ENCODE measurements around the gene LGALS9B. TPM values are rescaled to one million over a fixed set of nuclear protein-coding genes. Genes with fewer than 3 reads are reported as not detected.
"Not testable (repeated sequence)": the region's sequence is repeated elsewhere in the genome, so short reads cannot be mapped to it uniquely, and the experiment has no call there.

LGALS9B gene
- total and polyA plus RNA-seq, 2 of the 13 experiments (the other 11 are each of a cell fraction or from before 2014, with no cell fraction given): not detected

GRCh38 chr17:20512378-20512777 lies 45.0 kb upstream of the LGALS9B start:
- H3K36me3 ChIP-seq (replicated peaks in 1 of 2; ENCODE audit: control insufficient read depth in 1 of 2, insufficient read depth in 2 of 2, low read length in 2 of 2); ATAC-seq; FAIRE-seq; H3K4me1 ChIP-seq (ENCODE audit: insufficient read depth, low read length); DNase-seq (ENCODE audit: low spot score); in situ Hi-C loops (cut with HindIII; ENCODE audit: extremely low pct_ligation_motif_present, low pct_unique_long_range_greater_than_20kb); H3K9ac ChIP-seq (ENCODE audit: insufficient read depth, low read depth, low read length); H3K27ac ChIP-seq (ENCODE audit: extremely low read length, insufficient read depth, low read length); CTCF ChIA-PET (ENCODE audit: low intra/inter-chr PET ratio, low total read pairs); H3K4me2 ChIP-seq (ENCODE audit: low read depth, low read length); BruUV-seq (replicated peaks); H3K27me3 ChIP-seq (ENCODE audit: control insufficient read depth in 1 of 2, insufficient read depth in 2 of 2, low read length in 2 of 2); POLR2A ChIA-PET; H2AFZ ChIP-seq (ENCODE audit: low read length); H3K9me3 ChIP-seq (ENCODE audit: low read length); H3K4me3 ChIP-seq (replicated peaks in 1 of 3; ENCODE audit: insufficient read depth in 1 of 3, low read depth in 2 of 3, low read length in 3 of 3); H4K20me1 ChIP-seq (ENCODE audit: insufficient read depth, low read length); intact Hi-C loops (cut with micrococcal nuclease; ENCODE audit: unreplicated experiment); H3K79me2 ChIP-seq (ENCODE audit: insufficient read depth, low read length): not testable (repeated sequence)
- no CpG with 5 or more reads among the region's 18 CpGs for WGBS (ENCODE audit: low lambda C conversion rate)

- no CpG with 5 or more reads among the region's 8 CpGs for WGBS (ENCODE audit: low lambda C conversion rate)
- FAIRE-seq, POLR2A ChIA-PET: not testable (repeated sequence)
These were observed 44.4 kb upstream of the LGALS9B start for GRCh38 chr17:20511778-20512177.

DNA sequence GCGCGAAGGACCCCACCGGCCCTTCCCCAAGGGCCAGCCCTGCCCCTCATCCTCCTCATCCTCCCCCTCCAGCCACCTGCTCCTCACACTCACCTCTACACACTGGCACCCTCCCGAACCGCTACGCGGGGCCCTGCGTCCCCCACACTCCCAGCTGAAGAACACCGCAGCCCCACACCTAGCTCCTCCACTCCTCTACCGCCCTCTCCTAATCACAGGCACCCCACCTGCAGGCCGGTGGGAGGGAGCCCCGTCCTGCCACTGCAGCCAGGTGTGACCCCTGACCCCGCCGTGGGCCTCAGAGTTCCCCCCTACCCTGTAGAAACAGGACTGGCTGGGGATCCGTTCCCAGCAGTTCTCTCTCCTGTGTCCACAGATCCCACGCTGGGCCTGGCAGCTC lies 38.0 kb upstream of the LGALS9B start:
- H4K20me1 ChIP-seq (ENCODE audit: insufficient read depth, low read length); H3K36me3 ChIP-seq (replicated peaks in 1 of 2; ENCODE audit: control insufficient read depth in 1 of 2, insufficient read depth in 2 of 2, low read length in 2 of 2); DNase-seq (ENCODE audit: low spot score); POLR2A ChIA-PET; FAIRE-seq; H2AFZ ChIP-seq (ENCODE audit: low read length); H3K9ac ChIP-seq (ENCODE audit: insufficient read depth, low read depth, low read length); H3K4me1 ChIP-seq (ENCODE audit: insufficient read depth, low read length); CTCF ChIA-PET (ENCODE audit: low intra/inter-chr PET ratio, low total read pairs); ATAC-seq; H3K4me3 ChIP-seq (replicated peaks in 1 of 3; ENCODE audit: insufficient read depth in 1 of 3, low read depth in 2 of 3, low read length in 3 of 3); H3K27me3 ChIP-seq (ENCODE audit: control insufficient read depth in 1 of 2, insufficient read depth in 2 of 2, low read length in 2 of 2); H3K9me3 ChIP-seq (ENCODE audit: low read length); H3K4me2 ChIP-seq (ENCODE audit: low read depth, low read length); H3K79me2 ChIP-seq (ENCODE audit: insufficient read depth, low read length); intact Hi-C loops (cut with micrococcal nuclease; ENCODE audit: unreplicated experiment); in situ Hi-C loops (cut with HindIII; ENCODE audit: extremely low pct_ligation_motif_present, low pct_unique_long_range_greater_than_20kb); H3K27ac ChIP-seq (ENCODE audit: extremely low read length, insufficient read depth, low read length); BruUV-seq (replicated peaks): not testable (repeated sequence)
- WGBS (ENCODE audit: low lambda C conversion rate): 26% methylated on average over 7 of the region's 16 CpGs

More at GRCh38 chr17:20511778-20512177, 44.4 kb upstream of the LGALS9B start:
- CTCF ChIA-PET (ENCODE audit: low intra/inter-chr PET ratio, low total read pairs); DNase-seq (ENCODE audit: low spot score); H3K79me2 ChIP-seq (ENCODE audit: insufficient read depth, low read length); BruUV-seq (replicated peaks); H3K9me3 ChIP-seq (ENCODE audit: low read length); H3K27me3 ChIP-seq (ENCODE audit: control insufficient read depth in 1 of 2, insufficient read depth in 2 of 2, low read length in 2 of 2); H3K4me1 ChIP-seq (ENCODE audit: insufficient read depth, low read length); H3K27ac ChIP-seq (ENCODE audit: extremely low read length, insufficient read depth, low read length); H4K20me1 ChIP-seq (ENCODE audit: insufficient read depth, low read length); intact Hi-C loops (cut with micrococcal nuclease; ENCODE audit: unreplicated experiment); ATAC-seq; in situ Hi-C loops (cut with HindIII; ENCODE audit: extremely low pct_ligation_motif_present, low pct_unique_long_range_greater_than_20kb); H3K4me2 ChIP-seq (ENCODE audit: low read depth, low read length); H3K4me3 ChIP-seq (replicated peaks in 1 of 3; ENCODE audit: insufficient read depth in 1 of 3, low read depth in 2 of 3, low read length in 3 of 3); H3K36me3 ChIP-seq (replicated peaks in 1 of 2; ENCODE audit: control insufficient read depth in 1 of 2, insufficient read depth in 2 of 2, low read length in 2 of 2); H2AFZ ChIP-seq (ENCODE audit: low read length); H3K9ac ChIP-seq (ENCODE audit: insufficient read depth, low read depth, low read length): not testable (repeated sequence)

GRCh38 chr17:20504388-20505066 lies 37.2 kb upstream of the LGALS9B start:
- ATAC-seq; H3K4me3 ChIP-seq (replicated peaks in 1 of 3; ENCODE audit: insufficient read depth in 1 of 3, low read depth in 2 of 3, low read length in 3 of 3); H3K36me3 ChIP-seq (replicated peaks in 1 of 2; ENCODE audit: control insufficient read depth in 1 of 2, insufficient read depth in 2 of 2, low read length in 2 of 2); BruUV-seq (replicated peaks); FAIRE-seq; H3K27ac ChIP-seq (ENCODE audit: extremely low read length, insufficient read depth, low read length); CTCF ChIA-PET (ENCODE audit: low intra/inter-chr PET ratio, low total read pairs); POLR2A ChIA-PET; H3K4me2 ChIP-seq (ENCODE audit: low read depth, low read length); H4K20me1 ChIP-seq (ENCODE audit: insufficient read depth, low read length); H3K4me1 ChIP-seq (ENCODE audit: insufficient read depth, low read length); DNase-seq (ENCODE audit: low spot score); H2AFZ ChIP-seq (ENCODE audit: low read length); H3K27me3 ChIP-seq (ENCODE audit: control insufficient read depth in 1 of 2, insufficient read depth in 2 of 2, low read length in 2 of 2); H3K79me2 ChIP-seq (ENCODE audit: insufficient read depth, low read length); H3K9ac ChIP-seq (ENCODE audit: insufficient read depth, low read depth, low read length); intact Hi-C loops (cut with micrococcal nuclease; ENCODE audit: unreplicated experiment); in situ Hi-C loops (cut with HindIII; ENCODE audit: extremely low pct_ligation_motif_present, low pct_unique_long_range_greater_than_20kb); H3K9me3 ChIP-seq (ENCODE audit: low read length): not testable (repeated sequence)
- WGBS (ENCODE audit: low lambda C conversion rate): no CpG with 5 or more reads among the region's 11 CpGs
